CD4-positive, alpha-beta T cell treated with Interleukin-1 beta for 1 hour (primary cell): ENCODE data around the gene MAT1A.
"Not testable (repeated sequence)": the region's sequence is repeated elsewhere in the genome, so short reads cannot be mapped to it uniquely, and the experiment has no call there.

Source experiments
- DNase-seq, 2 donors: peaks; one replicate each; pipeline ENCODE4 v3.0.0-alpha.2; 2020 to 2022

Gene MAT1A

DNA sequence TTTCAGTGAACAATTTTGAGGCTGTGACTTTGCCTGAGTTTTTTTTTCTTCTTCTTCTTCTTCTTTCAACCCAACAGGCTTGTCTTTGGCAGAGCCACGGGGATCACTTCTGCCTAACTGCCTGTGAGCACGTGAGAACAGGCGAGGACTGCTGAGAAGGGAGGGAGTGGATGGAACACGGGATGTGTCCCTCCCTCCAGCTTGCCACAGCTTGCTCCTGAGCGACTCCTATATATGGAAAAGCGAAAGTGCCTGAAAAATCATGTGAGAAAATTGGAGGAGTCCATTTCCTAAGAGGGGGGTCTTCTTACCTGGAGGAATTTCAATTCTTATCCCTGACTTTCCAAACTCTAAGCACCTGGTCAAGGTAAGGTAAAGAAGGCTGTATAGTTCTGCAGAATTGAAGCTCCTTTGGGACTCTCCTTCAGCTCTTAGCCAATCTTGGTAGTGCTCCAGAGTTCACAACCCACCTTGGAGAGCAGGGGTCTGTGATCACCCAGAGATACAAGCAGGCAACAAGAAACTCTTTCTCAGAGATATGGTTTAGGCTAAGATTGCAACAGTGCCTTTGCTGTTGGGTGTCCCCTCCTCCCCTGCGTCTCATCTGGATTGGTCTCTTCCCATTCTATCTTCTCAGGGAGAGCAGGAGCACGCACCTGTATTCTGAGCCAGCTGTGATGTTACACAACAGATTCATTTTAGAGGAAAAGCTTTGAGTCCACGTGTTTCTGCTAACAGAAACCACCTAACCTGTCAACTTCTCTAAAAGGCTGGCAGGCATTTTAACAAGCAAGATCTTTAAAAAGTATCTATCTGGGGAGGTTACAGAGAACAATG lies at the start of gene MAT1A:
Gene MAT1A (minus strand): TSS at position 208 of the 837 bp plus-strand sequence. CDS start 235 bp downstream, outside the sequence.
- DNase-seq: no peak

DNA sequence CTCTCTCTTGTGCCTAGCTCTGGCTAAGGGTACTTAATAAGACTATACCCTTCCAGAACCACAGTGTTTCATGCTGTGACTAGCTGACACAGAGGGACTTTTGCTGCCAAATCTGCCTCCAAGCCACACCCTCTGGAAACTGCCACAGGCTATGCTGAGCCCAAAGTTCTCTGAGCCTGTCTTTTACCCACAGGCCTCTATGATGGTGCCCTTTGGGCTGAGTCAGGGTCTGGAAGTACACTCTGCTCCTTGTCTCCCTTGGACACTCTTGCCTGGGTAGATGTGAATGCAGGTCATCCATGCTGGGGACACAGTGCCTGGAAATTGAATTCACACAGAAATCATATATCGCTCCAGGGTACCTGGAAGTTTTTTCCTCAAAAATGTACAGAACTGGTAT lies 44.5 kb upstream of the MAT1A start:
- DNase-seq: no peak

DNA sequence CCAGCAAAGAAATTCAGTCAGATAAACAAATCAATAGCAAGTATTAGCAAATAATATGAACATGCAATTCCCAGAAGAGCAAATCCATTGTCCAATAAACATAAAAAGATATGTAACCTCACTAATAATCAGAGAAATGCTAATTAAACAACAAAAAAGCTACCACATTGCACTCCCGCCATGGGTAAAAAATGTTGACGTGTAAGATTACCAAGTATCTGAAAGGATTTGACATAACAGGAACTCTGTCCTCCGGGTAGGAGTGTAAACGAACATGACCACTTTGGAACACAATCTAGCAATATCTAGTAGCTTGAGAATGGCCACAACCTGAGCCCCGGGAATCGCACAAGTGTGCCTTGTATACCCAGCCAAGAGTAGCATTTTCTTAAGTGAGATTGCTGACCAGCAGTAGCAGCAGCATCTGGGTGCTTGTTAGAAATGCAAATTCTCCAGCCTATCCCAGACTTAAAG lies 35.5 kb upstream of the MAT1A start:
- no peak for DNase-seq

DNA sequence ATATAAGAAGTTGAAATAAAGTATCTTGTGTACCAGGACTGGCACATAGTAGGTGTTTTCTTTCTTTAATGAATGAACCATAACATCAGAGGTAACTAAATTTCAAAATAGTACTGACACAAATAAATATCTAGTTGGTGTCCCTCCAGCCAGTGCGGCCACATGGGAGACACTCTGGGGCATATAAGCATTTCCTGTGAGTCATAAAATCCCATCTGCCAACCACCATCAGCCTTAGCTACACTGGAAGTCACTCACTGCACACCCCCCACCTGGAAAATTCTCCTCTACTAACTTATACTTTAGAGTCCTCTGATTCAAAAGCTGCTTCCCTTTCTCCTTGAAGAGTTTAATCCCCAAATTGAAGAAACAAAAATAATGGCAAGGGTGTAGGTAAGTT lies 34.6 kb upstream of the MAT1A start:
- no peak for DNase-seq

DNA sequence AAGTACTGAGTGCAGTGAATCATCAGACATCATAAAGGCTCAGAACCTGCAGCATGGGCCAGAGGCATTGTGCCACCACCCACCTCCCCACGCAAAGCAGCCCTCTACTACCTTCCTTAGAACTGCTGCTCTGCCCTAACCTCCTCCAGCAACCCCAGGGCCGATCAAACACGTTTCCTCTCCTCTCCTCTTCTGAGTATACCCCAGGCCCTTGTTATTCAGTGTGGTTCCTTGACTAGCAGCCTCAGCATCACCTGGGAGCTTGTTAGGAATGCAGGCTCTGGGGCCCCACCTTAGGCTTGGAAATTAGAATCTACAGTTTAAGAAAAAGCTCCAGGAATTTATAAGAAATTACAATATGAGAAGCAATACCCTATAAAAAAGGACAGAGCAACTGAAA lies 33.9 kb upstream of the MAT1A start:
- no peak for DNase-seq

DNA sequence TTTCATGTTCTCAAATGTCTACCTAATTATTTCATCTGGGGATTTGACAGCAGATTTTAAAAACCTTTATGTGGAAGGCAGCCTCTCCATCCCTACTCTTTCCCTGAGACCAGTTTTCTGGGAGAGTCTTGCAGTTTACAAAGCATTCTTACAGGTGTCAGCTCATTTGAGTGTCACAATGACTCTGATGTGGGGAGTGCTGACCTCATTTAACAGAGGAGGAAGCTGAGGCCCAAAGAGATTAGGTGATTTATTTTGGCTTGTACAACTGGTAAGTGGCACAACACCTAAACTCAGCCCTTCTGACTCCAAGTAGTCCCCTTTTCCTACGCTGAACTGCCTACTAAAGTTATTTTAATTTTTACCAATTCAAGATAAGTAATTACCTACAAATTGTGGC lies 33.3 kb upstream of the MAT1A start:
- DNase-seq: no peak

DNA sequence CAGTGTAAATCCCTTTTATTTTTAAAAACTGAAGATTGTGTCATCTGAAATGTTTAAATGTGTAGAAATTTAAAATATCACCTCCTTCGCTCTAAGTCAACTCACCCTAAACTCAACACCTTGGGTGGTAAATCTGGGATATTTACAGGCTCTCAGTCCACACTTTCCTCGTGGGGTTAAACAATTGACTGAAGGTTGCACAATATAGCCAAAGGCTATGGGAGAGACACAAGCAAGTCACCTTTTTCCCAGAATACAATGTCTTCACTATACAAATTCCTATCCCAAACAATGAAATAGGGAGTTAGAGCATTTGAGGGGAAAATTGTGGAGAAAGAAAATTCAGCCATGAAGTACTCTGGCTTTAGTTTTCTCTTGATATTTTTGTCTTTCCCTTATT lies 32.7 kb upstream of the MAT1A start:
- no peak for DNase-seq

DNA sequence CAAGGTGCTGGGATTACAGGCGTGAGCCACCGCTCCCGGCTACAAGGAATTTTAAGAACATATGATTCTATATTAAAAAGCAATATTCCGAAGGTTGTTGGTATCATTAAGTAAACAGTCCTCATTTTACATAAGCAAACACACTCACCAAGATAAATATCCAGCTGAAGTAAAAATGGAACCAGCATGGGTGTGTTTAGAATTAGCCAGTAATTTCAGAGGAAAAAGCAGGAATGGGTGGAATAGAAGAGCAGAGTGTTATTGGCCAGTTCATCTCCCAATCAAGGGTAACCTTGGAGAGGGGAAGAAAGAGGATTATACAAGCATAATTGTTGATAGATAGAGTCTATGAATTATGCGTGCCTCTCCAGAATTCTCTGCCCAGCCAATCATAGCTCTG lies 31.7 kb upstream of the MAT1A start:
- no peak for DNase-seq

DNA sequence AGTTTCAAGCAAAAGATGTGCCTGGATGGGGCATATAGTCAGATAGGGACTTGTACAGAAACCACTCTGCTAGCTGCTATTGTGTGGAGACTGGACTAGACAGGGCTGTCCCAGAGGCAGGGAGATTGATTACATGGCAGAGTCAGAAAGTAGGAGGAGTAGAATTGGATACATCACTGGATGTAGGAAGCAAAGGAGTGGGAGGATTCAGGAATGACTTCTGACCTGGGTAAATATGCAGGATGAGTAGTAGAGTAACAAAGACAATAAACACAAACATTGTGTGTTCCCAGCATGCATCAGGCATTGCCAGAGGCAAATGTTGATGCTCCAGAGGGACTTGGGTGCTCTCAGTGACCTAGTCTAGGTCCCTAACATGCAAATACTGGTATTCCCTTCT lies 30.9 kb upstream of the MAT1A start:
- DNase-seq: no peak

DNA sequence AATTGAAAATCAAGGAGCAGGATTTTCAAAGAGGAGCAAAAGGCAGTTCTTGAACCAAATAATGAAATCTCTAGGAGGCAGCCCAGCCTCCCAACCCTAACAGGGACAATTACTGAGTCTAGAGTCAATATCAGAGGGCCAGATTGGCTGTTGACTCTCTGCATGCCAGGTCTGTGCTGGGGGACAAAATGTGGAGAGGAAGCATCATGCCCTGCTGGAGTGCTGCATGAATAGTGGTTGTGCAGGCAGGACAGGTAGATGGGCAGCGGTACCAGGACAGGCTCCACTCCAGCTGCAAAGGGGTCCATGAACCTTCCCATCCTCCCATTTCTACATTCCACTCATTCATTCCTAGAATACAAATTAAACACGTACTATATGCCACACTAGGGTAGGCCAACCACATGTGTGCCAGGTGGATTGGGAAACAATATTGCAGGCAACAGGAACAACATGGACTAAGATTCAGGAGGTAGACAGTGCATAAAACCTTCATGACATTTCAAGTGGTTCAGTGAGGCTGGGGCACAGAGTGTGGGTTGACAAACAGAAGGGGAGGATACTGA lies 30.4 kb upstream of the MAT1A start:
- no peak for DNase-seq

DNA sequence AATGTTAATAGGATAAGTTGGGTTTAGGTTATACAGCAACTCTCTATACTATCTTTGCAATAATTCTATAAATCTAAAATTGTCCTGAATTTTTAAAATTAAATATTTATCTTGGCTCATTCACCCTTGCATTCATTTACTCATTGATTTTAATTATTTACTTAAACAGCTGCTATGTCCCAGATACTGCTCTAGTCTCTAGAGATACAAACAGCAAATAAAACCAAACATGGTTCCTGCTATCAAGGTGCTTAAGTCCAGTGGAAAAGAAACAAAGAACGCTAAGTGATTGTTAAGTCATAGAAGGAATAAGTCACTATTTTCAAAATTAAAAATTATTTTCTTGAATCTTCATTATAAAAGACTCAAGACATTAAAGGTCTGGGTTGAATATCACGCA lies 29.9 kb upstream of the MAT1A start:
- DNase-seq: no peak

DNA sequence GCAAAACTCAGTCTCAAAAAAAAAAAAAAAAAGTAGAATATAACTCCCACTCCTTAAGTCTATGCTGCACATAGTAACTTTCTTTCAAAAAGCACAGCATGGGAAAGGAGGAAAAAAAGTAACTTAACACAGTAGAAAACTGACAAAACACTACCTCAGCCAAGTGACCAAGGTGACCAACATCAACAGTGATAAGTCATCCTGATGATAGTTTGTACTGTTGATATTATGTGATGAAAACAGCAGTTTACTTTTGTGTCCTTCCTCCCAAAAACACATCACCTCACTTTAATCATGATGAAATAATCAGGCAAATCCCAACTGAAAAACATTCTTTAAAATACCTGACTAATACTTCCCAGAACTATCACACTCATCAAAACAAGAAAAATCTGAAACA lies 29.3 kb upstream of the MAT1A start:
- DNase-seq: no peak

DNA sequence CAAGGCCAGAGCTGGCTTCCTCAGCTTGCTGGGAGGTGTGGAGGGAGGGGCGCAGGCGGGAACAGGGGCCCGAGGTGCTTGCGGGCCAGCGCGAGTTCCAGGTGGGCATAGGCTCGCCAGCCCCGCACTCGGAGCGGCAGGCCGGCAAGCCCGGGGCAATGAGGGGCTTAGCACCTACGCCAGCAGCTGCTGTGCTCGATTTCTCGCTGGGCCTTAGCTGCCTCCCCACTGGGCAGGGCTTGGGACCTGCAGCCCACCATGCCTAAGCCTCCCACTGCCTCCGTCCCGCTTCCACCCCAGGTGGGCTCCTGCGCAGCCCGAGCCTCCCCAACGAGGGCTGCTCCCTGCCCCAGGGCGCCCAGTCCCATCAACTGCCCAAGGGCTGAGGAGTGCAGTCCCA lies 25.9 kb upstream of the MAT1A start:
- DNase-seq: no peak

DNA sequence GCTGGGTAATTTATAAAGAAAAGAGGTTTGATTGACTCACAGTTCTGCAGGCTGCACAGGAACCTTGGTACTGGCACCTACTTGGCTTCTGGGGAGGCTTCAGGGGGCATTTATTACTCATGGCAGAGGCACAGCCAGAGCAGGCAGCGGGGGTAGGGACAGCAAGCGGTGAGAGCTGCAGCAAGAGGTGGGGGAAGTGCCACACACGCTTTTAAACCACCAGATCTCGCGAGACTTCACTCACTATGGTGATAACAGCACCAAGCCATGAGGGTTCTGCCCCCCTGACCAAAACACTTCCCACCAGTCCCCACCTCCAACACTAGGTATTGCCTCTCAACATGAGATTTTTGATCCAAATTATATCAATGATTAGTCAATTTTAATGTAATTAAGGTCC lies 24.1 kb upstream of the MAT1A start:
- no peak for DNase-seq

DNA sequence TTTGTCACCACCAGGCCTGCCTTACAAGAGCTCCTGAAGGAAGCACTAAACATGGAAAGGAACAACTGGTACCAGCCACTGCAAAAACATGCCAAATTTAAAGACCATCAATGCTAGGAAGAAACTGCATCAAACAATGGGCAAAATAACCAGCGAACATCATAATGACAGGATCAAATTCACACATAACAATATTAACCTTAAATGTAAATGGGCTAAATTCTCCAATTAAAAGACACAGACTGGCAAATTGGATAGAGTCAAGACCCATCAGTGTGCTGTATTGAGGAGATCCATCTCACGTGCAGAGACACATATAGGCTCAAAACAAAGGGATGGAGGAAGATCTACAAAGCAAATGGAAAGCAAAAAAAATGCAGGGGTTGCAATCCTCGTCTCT lies 16.5 kb upstream of the MAT1A start:
- not testable (repeated sequence) for DNase-seq

DNA sequence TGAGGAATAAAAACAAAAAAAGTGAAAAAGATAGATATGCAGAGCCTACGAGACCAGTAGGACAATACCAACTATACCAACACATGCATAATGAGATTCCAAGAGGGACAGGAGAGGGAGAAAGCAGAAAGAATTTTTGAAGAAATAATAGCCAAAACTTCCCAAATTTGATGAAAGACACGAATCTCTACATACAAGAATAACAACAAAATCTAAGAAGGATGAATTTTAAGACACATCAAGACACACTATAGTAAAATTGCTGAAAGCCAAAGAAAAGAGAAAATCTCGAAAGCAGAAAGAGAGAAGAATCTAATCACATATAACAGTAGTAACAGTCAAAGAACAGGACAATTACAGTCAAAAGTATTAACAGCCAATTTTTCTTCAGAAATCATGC lies 7.5 kb upstream of the MAT1A start:
- DNase-seq: no peak

DNA sequence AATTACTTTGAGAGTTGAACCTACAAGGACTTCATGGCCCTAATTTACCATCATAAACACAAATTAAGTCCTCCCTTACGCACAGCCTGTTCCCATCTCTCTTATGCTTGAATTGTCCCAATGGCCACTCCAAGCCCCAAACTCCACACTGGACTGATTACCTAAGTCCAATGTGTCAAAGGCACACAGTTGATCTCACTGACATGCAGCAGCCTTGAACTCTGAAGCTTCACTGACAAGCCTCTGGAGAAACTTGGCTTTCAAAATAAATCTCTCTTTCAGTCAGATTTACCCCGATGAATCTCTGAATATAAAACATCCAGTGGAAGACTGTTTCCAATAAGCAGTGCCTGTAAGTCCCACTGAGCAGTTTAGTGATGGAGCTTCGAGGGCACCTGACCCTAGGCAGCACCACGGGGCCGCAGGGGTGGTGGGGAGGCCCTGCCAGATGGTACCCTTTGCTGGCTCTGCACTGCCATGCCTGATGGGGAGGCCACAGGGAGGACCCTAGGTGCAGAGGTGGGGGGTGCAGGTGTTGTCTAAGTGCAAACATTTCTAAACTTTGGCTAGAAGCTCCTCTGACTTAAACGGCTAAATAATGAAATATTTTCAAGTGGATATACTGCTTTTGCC lies 3.3 kb upstream of the MAT1A start:
- DNase-seq: no peak

DNA sequence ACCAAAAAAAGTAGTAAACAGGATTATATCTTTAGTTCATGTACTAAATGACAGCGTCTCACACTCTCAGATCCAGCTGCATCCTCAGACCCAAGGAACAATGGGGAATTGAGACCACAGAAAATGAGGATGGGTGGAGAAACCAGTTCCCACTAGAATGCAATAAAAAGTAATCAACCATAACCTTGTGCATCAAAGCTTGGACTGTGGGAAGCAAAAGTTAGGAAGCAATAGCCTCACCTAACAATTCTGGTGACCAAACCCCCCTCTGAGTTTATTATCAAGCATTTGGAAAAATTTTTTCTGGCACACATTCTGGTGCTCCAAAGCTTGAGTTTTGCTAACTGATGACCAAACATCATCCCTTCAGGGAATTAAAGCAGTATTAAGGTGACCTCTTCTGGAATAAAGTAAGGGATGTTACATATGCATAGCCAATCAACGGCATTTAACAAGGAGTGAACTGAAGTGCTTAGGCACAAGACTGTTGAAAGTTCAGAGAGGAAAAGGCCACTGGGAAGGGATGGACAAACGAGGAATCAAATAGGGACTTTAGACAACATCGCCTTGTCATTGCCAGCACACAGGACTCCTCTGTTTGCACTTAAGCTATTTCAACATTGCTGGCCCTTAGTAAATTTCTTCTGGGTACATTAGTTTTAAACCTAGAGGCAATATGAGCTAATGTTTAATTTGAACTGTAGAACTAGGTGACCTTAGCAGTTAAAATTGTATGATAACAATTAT lies 1.2 kb upstream of the MAT1A start:
- no peak for DNase-seq

DNA sequence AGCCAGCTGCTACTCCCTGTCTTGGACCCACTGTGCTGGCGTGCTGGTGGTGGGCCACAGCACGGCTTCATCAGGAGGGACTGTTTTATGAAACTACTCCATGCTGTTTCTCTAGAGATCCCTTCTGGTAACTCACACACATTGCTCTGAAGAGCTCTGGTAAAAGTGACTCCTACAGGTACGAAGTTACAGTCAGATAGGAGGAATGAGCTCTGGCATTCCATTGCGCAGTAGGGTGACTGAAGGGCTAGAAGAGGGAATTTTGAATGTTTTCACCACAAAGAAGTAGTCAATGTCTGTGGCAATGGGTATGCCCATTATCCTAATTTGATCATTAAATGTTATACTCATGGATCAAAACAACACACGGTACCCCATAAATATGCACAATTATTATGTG lies 609 bp downstream of the MAT1A start:
- no peak for DNase-seq

DNA sequence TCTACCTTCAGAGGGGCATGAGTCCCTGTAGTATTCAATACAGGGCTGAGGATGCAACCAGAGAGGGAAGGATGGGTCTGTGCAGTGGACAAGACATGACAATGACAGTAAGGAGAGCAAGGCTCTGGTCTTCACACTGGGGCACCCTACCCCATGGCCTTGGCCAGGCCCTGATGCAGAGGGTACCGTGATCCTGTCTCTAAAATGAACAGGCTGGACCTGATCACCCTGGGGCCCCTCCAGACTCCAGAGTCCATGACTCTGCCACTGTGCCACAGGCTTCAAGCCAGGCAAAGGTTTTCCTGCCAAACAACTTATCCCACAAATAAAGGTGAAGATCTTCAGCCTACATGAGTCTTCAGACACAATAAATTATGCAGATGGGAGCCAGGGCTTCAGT lies 4.9 kb downstream of the MAT1A start:
- no peak for DNase-seq

DNA sequence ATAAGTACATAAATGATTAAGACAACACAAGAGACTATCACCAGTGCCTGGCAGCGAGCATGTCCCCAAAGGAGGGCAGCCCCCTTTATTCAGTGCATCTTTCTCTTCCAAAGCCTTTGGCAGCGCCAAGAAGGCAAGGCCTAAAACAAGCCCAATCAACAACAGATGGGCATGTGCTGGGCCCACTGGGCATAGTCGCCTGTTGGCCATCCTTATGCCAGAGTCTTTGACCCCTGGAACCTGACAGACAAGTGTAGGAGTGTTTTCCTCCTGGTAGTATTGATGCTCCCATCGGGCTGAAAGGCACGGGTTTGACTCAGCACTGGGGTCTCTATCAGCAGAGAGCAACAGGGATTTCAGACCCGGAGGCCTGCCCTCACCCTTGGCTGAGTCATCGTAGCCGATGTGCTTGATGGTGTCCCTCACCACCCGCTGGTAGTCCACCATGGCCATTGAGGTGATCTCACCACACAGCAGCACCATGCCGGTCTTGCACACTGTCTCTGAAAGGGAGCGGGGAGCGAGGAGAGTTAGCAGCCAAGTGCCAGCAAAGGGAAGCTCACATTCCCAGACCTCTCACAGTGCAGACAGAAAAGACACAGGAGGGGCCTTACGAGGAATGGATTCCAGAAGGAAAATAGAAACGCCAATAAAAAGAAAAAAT lies 5.8 kb downstream of the MAT1A start:
- no peak for DNase-seq

DNA sequence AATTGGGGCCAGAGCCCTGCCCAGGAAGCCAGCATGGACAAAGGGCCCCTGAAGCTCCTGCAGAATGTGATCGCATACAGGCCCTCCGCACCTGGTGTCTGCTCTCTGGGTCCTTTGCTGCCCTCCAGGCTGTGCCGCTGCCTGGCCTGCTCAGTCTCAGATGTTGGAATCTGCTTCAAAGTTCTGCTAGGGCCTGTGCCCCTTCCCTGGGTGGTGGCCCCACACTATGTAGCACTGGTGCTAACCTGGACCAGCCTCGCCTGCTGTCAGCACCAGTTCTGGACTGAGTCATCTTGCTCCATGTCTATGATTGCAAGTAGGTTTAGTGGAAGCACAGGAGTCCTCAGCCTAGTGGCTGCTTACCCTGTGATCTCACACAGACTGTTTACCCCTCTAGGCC lies 6.3 kb downstream of the MAT1A start:
- DNase-seq: no peak
